Mucosa of rectum (tissue), 2 donors: ENCODE results near the gene HUS1B.

Experiments used
- H3K27ac ChIP-seq, 2 donors: one replicate each; pipeline ENCODE4 v1.7.0; 2013; ENCODE audit warnings: inconsistent platforms in 2 of 2, low read depth in 2 of 2, low read length in 2 of 2
- H3K27me3 ChIP-seq, 2 donors: one replicate each; pipeline ENCODE4 v1.7.0; 2013; ENCODE audit warnings: low read length in 2 of 2; ENCODE audit not compliant: control insufficient read depth in 2 of 2, insufficient read depth in 2 of 2
- H3K36me3 ChIP-seq, 2 donors: one replicate each; pipeline ENCODE4 v1.7.0; 2013; ENCODE audit warnings: low read length in 2 of 2; ENCODE audit not compliant: control insufficient read depth in 2 of 2, insufficient read depth in 2 of 2
- H3K4me1 ChIP-seq, 2 donors: one replicate each; pipeline ENCODE4 v1.7.0; 2013; ENCODE audit warnings: low read length in 2 of 2, mild to moderate bottlenecking in 1 of 2; ENCODE audit not compliant: control insufficient read depth in 2 of 2, insufficient read depth in 2 of 2
- H3K4me3 ChIP-seq, 2 donors: one replicate each; pipeline ENCODE4 v1.7.0; 2013; ENCODE audit warnings: low read length in 2 of 2
- H3K9ac ChIP-seq, 2 donors: one replicate each; pipeline ENCODE4 v1.7.0; 2013; ENCODE audit warnings: low read length in 2 of 2, low read depth in 1 of 2, mild to moderate bottlenecking in 1 of 2
- H3K9me3 ChIP-seq, 2 donors: one replicate each; pipeline ENCODE4 v1.7.0; 2013; ENCODE audit warnings: low read length in 2 of 2; ENCODE audit not compliant: control insufficient read depth in 2 of 2
- donor health status: healthy.
- donor health status: Normal muscosa, but diverticular disease.

Gene HUS1B

DNA sequence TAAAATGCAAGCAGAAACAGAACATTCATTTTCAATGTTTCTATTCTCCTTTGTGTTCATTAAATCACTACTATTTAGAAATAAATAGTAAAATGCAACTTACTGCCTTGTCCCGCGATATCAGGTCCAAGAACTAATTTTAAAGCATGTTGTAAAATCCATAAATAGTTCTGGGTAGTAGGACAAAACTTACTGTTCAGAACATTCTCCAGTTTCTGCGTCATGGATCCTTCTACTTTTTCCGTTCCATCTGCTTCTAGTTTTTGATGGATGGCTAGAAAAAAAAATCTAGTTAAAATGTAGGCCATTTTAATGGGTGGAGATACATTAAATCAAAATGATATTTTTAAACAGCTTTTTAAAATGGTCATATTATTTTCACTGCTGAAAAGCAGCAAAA is 47.0 kb downstream of the HUS1B start:
- Histone ChIP-seq H3K4me1 (no peaks in the 10 kb centered on the region), H3K27ac (no peak overlapping the region), H3K27me3 (no peaks in the 10 kb centered on the region), H3K36me3 (peaks cover 6 to 20% of the 10 kb centered on the region in 2 donors), H3K9me3 (no peaks in the 10 kb centered on the region), H3K4me3 (no peak overlapping the region), H3K9ac (no peak overlapping the region)

DNA sequence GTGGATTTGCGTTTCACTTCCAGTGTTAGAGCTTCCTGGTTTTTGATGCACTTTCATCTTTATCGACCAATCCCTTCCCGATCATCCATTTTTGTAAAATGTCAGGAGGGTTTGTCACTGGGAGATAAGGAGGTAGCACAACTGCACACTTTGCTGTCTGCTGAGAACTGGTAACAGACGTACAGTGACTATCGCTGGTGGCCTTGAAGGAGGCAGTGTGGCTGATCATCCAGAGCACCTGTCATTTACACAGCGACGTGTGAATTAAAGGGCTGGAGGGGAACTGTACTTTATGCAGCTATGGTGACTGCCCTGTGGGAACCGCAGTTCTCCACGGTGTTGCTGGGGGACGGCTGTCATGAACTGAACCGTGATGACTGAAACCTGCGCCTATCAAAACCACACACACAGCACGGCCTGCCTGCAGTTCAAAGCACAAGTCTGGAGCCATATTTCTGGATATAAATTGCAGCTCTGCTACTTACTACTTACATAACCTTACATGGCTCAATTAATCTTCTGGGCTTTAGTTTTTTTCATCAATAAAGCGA is 50.0 kb downstream of the HUS1B start:
- Histone ChIP-seq H3K4me1 (no peaks in the 10 kb centered on the region), H3K36me3 (peaks cover 6 to 12% of the 10 kb centered on the region in 2 donors), H3K9ac (no peak overlapping the region), H3K9me3 (no peaks in the 10 kb centered on the region), H3K27me3 (no peaks in the 10 kb centered on the region), H3K27ac (no peak overlapping the region), H3K4me3 (no peak overlapping the region)
